Measurements from ENCODE around the gene PELI1. TPM values are rescaled to one million over a fixed set of nuclear protein-coding genes. Genes with fewer than 3 reads are reported as not detected.

PELI1 gene
- total RNA-seq, 1 donor, result 10.8 TPM

GRCh38 chr2:64094663-64095382 lies 49.4 kb downstream of the PELI1 start:
- DNase-seq (ENCODE audit: low read depth), result no peak
- no peak overlapping the region for H3K4me3 ChIP-seq (ENCODE audit: low read depth, low read length)
- no peak for TF ChIP-seq CTCF (IDR thresholded peaks at IDR 0.05; ENCODE audit: insufficient read depth, low read depth, low read length)

- H3K4me3 ChIP-seq (ENCODE audit: low read depth, low read length), result no peak overlapping the region
- no peak for TF ChIP-seq CTCF (IDR thresholded peaks at IDR 0.05; ENCODE audit: insufficient read depth, low read depth, low read length)
- no peak for DNase-seq (ENCODE audit: low read depth)
Observed at GRCh38 chr2:64093341-64093740, 50.9 kb downstream of the PELI1 start.

- no peak for TF ChIP-seq CTCF (IDR thresholded peaks at IDR 0.05; ENCODE audit: insufficient read depth, low read depth, low read length)
- DNase-seq (ENCODE audit: low read depth), result no peak
- no peak overlapping the region for H3K4me3 ChIP-seq (ENCODE audit: low read depth, low read length)
Observed at GRCh38 chr2:64092502-64092901, 51.7 kb downstream of the PELI1 start.

GRCh38 chr2:64090264-64090663 lies 54.0 kb downstream of the PELI1 start:
- H3K4me3 ChIP-seq (ENCODE audit: low read depth, low read length), result no peak overlapping the region
- no peak for DNase-seq (ENCODE audit: low read depth)
- TF ChIP-seq CTCF (IDR thresholded peaks at IDR 0.05; ENCODE audit: insufficient read depth, low read depth, low read length), result no peak

- no peak for DNase-seq (ENCODE audit: low read depth)
- no peak for TF ChIP-seq CTCF (IDR thresholded peaks at IDR 0.05; ENCODE audit: insufficient read depth, low read depth, low read length)
- H3K4me3 ChIP-seq (ENCODE audit: low read depth, low read length), result no peak overlapping the region
Observed at GRCh38 chr2:64086347-64087082, 57.7 kb downstream of the PELI1 start.

GRCh38 chr2:64085936-64086335 lies 58.3 kb downstream of the PELI1 start:
- DNase-seq (ENCODE audit: low read depth), result no peak
- TF ChIP-seq CTCF (IDR thresholded peaks at IDR 0.05; ENCODE audit: insufficient read depth, low read depth, low read length), result no peak

More at GRCh38 chr2:64085936-64086335, 58.3 kb downstream of the PELI1 start:
- H3K4me3 ChIP-seq (ENCODE audit: low read depth, low read length), result no peak overlapping the region
